Liver (tissue), 3 donors: Measurements from ENCODE around the gene KIF4A.
"Not testable (repeated sequence)": the region's sequence is repeated elsewhere in the genome, so short reads cannot be mapped to it uniquely, and the experiment has no call there.

Experiments
- HNF4G ChIP-seq: IDR thresholded peaks from 2 replicates; pipeline ENCODE4 v1.6.1; 2016; ENCODE audit warnings: antibody characterized with exemption
- YY1 ChIP-seq: IDR thresholded peaks from 2 replicates; pipeline ENCODE4 v1.6.1; 2016; ENCODE audit warnings: antibody characterized with exemption, mild to moderate bottlenecking
- TF ChIP-seq, protein P1 (sequence below): IDR thresholded peaks from 2 replicates; pipeline ENCODE4 v1.6.1; 2016; ENCODE audit warnings: antibody characterized with exemption
- TF ChIP-seq, protein P2 (sequence below): IDR thresholded peaks from 2 replicates; pipeline ENCODE4 v1.6.1; 2016; ENCODE audit warnings: antibody characterized with exemption
- TF ChIP-seq, protein P3 (sequence below): fragments of 150-350 bp; IDR thresholded peaks from 2 replicates; pipeline ENCODE4 v1.5.1; 2017; ENCODE audit warnings: improper control_type of control experiment, low read depth, low read length; ENCODE audit not compliant: missing input control
- TF ChIP-seq, protein P4 (sequence below): IDR thresholded peaks from 2 replicates; pipeline ENCODE4 v1.6.1; 2016; ENCODE audit warnings: antibody characterized with exemption
- TF ChIP-seq, protein P5 (sequence below): IDR thresholded peaks from 2 replicates; pipeline ENCODE4 v1.6.1; 2016; ENCODE audit warnings: antibody characterized with exemption, mild to moderate bottlenecking
- donor health status: healthy.
- donor health status: healthy.

DNA sequence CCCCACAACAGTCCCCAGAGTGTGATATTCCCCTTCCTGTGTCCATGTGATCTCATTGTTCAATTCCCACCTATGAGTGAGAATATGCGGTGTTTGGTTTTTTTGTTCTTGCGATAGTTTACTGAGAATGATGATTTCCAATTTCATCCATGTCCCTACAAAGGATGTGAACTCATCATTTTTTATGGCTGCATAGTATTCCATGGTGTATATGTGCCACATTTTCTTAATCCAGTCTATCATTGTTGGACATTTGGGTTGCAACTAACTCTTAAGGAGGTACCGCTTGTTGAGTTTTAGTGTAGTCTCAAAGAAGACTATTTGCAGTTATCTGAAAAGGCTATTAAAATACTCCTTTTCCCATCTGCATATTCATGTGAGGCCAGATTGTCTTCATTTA, 110.3 kb downstream of the KIF4A start:
- not testable (repeated sequence) for TF ChIP-seq YY1, HNF4G
- TF ChIP-seq, protein P1, sequence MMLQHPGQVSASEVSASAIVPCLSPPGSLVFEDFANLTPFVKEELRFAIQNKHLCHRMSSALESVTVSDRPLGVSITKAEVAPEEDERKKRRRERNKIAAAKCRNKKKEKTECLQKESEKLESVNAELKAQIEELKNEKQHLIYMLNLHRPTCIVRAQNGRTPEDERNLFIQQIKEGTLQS = not testable (repeated sequence)
- TF ChIP-seq, protein P2, sequence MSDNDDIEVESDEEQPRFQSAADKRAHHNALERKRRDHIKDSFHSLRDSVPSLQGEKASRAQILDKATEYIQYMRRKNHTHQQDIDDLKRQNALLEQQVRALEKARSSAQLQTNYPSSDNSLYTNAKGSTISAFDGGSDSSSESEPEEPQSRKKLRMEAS = not testable (repeated sequence)
- TF ChIP-seq, protein P3, sequence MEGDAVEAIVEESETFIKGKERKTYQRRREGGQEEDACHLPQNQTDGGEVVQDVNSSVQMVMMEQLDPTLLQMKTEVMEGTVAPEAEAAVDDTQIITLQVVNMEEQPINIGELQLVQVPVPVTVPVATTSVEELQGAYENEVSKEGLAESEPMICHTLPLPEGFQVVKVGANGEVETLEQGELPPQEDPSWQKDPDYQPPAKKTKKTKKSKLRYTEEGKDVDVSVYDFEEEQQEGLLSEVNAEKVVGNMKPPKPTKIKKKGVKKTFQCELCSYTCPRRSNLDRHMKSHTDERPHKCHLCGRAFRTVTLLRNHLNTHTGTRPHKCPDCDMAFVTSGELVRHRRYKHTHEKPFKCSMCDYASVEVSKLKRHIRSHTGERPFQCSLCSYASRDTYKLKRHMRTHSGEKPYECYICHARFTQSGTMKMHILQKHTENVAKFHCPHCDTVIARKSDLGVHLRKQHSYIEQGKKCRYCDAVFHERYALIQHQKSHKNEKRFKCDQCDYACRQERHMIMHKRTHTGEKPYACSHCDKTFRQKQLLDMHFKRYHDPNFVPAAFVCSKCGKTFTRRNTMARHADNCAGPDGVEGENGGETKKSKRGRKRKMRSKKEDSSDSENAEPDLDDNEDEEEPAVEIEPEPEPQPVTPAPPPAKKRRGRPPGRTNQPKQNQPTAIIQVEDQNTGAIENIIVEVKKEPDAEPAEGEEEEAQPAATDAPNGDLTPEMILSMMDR = not testable (repeated sequence)
- TF ChIP-seq, protein P4, sequence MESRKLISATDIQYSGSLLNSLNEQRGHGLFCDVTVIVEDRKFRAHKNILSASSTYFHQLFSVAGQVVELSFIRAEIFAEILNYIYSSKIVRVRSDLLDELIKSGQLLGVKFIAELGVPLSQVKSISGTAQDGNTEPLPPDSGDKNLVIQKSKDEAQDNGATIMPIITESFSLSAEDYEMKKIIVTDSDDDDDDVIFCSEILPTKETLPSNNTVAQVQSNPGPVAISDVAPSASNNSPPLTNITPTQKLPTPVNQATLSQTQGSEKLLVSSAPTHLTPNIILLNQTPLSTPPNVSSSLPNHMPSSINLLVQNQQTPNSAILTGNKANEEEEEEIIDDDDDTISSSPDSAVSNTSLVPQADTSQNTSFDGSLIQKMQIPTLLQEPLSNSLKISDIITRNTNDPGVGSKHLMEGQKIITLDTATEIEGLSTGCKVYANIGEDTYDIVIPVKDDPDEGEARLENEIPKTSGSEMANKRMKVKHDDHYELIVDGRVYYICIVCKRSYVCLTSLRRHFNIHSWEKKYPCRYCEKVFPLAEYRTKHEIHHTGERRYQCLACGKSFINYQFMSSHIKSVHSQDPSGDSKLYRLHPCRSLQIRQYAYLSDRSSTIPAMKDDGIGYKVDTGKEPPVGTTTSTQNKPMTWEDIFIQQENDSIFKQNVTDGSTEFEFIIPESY = not testable (repeated sequence)
- TF ChIP-seq, protein P5, sequence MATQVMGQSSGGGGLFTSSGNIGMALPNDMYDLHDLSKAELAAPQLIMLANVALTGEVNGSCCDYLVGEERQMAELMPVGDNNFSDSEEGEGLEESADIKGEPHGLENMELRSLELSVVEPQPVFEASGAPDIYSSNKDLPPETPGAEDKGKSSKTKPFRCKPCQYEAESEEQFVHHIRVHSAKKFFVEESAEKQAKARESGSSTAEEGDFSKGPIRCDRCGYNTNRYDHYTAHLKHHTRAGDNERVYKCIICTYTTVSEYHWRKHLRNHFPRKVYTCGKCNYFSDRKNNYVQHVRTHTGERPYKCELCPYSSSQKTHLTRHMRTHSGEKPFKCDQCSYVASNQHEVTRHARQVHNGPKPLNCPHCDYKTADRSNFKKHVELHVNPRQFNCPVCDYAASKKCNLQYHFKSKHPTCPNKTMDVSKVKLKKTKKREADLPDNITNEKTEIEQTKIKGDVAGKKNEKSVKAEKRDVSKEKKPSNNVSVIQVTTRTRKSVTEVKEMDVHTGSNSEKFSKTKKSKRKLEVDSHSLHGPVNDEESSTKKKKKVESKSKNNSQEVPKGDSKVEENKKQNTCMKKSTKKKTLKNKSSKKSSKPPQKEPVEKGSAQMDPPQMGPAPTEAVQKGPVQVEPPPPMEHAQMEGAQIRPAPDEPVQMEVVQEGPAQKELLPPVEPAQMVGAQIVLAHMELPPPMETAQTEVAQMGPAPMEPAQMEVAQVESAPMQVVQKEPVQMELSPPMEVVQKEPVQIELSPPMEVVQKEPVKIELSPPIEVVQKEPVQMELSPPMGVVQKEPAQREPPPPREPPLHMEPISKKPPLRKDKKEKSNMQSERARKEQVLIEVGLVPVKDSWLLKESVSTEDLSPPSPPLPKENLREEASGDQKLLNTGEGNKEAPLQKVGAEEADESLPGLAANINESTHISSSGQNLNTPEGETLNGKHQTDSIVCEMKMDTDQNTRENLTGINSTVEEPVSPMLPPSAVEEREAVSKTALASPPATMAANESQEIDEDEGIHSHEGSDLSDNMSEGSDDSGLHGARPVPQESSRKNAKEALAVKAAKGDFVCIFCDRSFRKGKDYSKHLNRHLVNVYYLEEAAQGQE = not testable (repeated sequence)
